CD14-positive monocyte (primary cell): ENCODE data around the gene KIF27. TPM values are rescaled to one million over a fixed set of nuclear protein-coding genes. Genes with fewer than 3 reads are reported as not detected.
A peak's percentile ranks its signal among the peaks of the same experiment; 100 is the strongest.

ENCODE experiments used
- DNase-seq, 3 donors: peaks; one replicate each; pipeline ENCODE4 v3.0.0-alpha.2; 2011 to 2022
- H2AFZ ChIP-seq: 2 replicates; pipeline ENCODE4 v1.6.0; 2012; ENCODE audit warnings: mild to moderate bottlenecking, low read depth, low read length, inconsistent platforms; ENCODE audit not compliant: insufficient read depth, poor library complexity, severe bottlenecking
- H3K27ac ChIP-seq, 2 donors: 1 replicate in 1 of 2; 2 replicates in 1 of 2; pipeline ENCODE4 v1.5.1; 2012 to 2013; ENCODE audit warnings: low read length in 2 of 2, control low read depth in 1 of 2, inconsistent platforms in 1 of 2, low read depth in 1 of 2, mild to moderate bottlenecking in 1 of 2
- H3K27me3 ChIP-seq, 2 donors: one replicate each; pipeline versions ENCODE4 v1.6.0 to v1.6.1; 2011 to 2013; ENCODE audit warnings: low read length in 2 of 2; ENCODE audit not compliant: control insufficient read depth in 2 of 2, insufficient read depth in 2 of 2
- H3K36me3 ChIP-seq, 2 donors: replicated peaks in 1 of 2; 1 replicate in 1 of 2; 2 replicates in 1 of 2; pipeline versions ENCODE4 v1.5.1 to v1.6.1; 2012 to 2013; ENCODE audit warnings: low read length in 2 of 2, control low read depth in 1 of 2, inconsistent platforms in 1 of 2, mild to moderate bottlenecking in 1 of 2; ENCODE audit not compliant: insufficient read depth in 2 of 2, control insufficient read depth in 1 of 2
- H3K4me1 ChIP-seq, 2 donors: 1 replicate in 1 of 2; 2 replicates in 1 of 2; pipeline versions ENCODE4 v1.5.1 to v1.6.1; 2012 to 2013; ENCODE audit warnings: low read length in 2 of 2, control low read depth in 1 of 2, inconsistent platforms in 1 of 2, mild to moderate bottlenecking in 1 of 2, moderate library complexity in 1 of 2; ENCODE audit not compliant: insufficient read depth in 2 of 2, control insufficient read depth in 1 of 2
- H3K4me2 ChIP-seq: replicated peaks from 2 replicates; pipeline ENCODE3; 2012; ENCODE audit warnings: low read length, moderate library complexity, mild to moderate bottlenecking; ENCODE audit not compliant: poor library complexity, severe bottlenecking; ENCODE audit errors: extremely low read depth
- H3K4me3 ChIP-seq, 3 experiments: fragments of 200-600 bp in 1 of 3; sonication (generic) in 1 of 3; replicated peaks in 1 of 3; 1 replicate in 2 of 3; 2 replicates in 1 of 3; pipeline ENCODE4 v1.5.1; 2011 to 2013; ENCODE audit warnings: low read length in 3 of 3, mild to moderate bottlenecking in 3 of 3, control low read depth in 2 of 3, low read depth in 2 of 3, inconsistent platforms in 1 of 3, moderate library complexity in 1 of 3
- H3K79me2 ChIP-seq: 2 replicates; pipeline ENCODE4 v1.6.0; 2012; ENCODE audit warnings: mild to moderate bottlenecking, control low read depth, inconsistent platforms, low read length, moderate library complexity; ENCODE audit not compliant: insufficient read depth
- H3K9ac ChIP-seq: 2 replicates; pipeline ENCODE4 v1.6.0; 2017; ENCODE audit warnings: low read length, mild to moderate bottlenecking; ENCODE audit not compliant: insufficient read depth, poor library complexity, severe bottlenecking
- H3K9me3 ChIP-seq, 2 donors: replicated peaks in 1 of 2; 1 replicate in 1 of 2; 2 replicates in 1 of 2; pipeline versions ENCODE4 v1.5.1 to v1.6.1; 2012 to 2013; ENCODE audit warnings: low read length in 2 of 2, control low read depth in 1 of 2; ENCODE audit not compliant: control insufficient read depth in 1 of 2, insufficient read depth in 1 of 2
- H4K20me1 ChIP-seq: 2 replicates; pipeline ENCODE4 v1.6.0; 2012; ENCODE audit warnings: mild to moderate bottlenecking, low read length, control low read depth, moderate library complexity; ENCODE audit not compliant: insufficient read depth
- H3K27ac Mint-ChIP-seq, 7 donors: one replicate each; pipeline ENCODE4 v1.8.0; 2020; ENCODE audit warnings: mild to moderate bottlenecking in 7 of 7, mixed read lengths in 7 of 7, moderate library complexity in 6 of 7, inconsistent platforms in 2 of 7
- H3K27me3 Mint-ChIP-seq, 3 donors: one replicate each; pipeline ENCODE4 v1.8.0; 2021 to 2022; ENCODE audit warnings: low read depth in 3 of 3, mild to moderate bottlenecking in 3 of 3, mixed read lengths in 3 of 3, moderate library complexity in 3 of 3, inconsistent platforms in 1 of 3
- H3K36me3 Mint-ChIP-seq, 2 donors: one replicate each; pipeline ENCODE4 v1.8.0; 2020; ENCODE audit warnings: mixed read lengths in 2 of 2, inconsistent platforms in 1 of 2, mild to moderate bottlenecking in 1 of 2
- H3K4me1 Mint-ChIP-seq: one replicate; pipeline ENCODE4 v1.8.0; 2020; ENCODE audit warnings: mild to moderate bottlenecking, mixed read lengths
- H3K4me3 Mint-ChIP-seq, 2 donors: one replicate each; pipeline ENCODE4 v1.8.0; 2020; ENCODE audit warnings: mild to moderate bottlenecking in 2 of 2, mixed read lengths in 2 of 2, moderate library complexity in 1 of 2
- H3K9me3 Mint-ChIP-seq, 7 donors: one replicate each; pipeline ENCODE4 v1.8.0; 2020 to 2022; ENCODE audit warnings: mixed read lengths in 7 of 7, mild to moderate bottlenecking in 6 of 7, moderate library complexity in 6 of 7, inconsistent platforms in 2 of 7
- WGBS: methylation state at CpG from one replicate; pipeline ENCODE4 v1.1.5; 2013; ENCODE audit warnings: missing lambda C conversion rate; ENCODE audit not compliant: insufficient coverage; 5-methylcytosine and 5-hydroxymethylcytosine counted together
- intact Hi-C, 2 donors: fragments of 100-400 bp; cut with micrococcal nuclease; formaldehyde crosslinking; loops; one replicate each; pipeline versions ENCODE4 v1.15.0 to v1.15.1; 2023
- polyA plus RNA-seq, 3 donors: library from polyadenylated mRNA; depleted of rRNA in 1 of 3; unstranded in 2 of 3; stranded (reverse) in 1 of 3; fragments of 300-500 nt in 2 of 3; fragments of >200 nt in 1 of 3; fragmentation: Illumina TruSeq in 2 of 3; gene quantifications; 1 replicate in 2 of 3; 2 replicates in 1 of 3; pipeline ENCODE4 v1.2.3, GENCODE V29; 2012 to 2021
- TF ChIP-seq, protein P1 (sequence below): fragments of 200-600 bp; IDR thresholded peaks from one replicate; pipeline ENCODE4 v1.8.0; 2022; ENCODE audit warnings: antibody characterized with exemption, mild to moderate bottlenecking

Gene KIF27
- polyA plus RNA-seq, 3 donors: 0.58 to 1.3 (median 1.1) TPM

DNA sequence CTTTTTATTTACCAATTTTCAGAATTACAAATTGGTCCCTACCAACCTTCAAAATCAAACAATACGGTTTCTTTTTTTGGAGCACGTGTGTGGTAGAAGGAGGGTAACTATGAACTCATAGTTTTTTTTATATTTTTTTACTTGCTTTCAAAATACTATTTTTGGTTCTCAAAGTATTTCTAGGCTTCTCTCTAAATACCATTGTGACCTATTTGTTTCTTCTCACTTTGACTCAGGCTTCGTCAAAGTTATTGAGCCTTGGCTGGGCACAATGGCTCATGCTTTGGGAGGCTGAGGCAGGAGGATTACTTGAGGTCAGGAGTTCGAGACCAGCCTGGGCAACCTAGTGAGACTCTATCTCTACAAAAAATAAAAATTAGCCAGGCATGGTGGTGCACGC is 11.6 kb upstream of the KIF27 start:
- Mint-ChIP-seq H3K9me3 (no peaks in the 10 kb centered on the region), H3K4me3 (no peak overlapping the region), H3K36me3 (peaks cover under 1 to 1% of the 10 kb centered on the region in 2 donors), H3K4me1 (peaks cover 57% of the 10 kb centered on the region), H3K27ac (peak overlapping the region in 4 of 7 donors; percentile 21 to 67 (median 52)), H3K27me3 (peaks cover 0 to 2% (median 1%) of the 10 kb centered on the region in 3 donors)
- intact Hi-C loops: no loop called here
- Histone ChIP-seq H3K9me3 (no peaks in the 10 kb centered on the region), H3K36me3 (no peaks in the 10 kb centered on the region), H3K9ac (no peak overlapping the region), H3K27me3 (no peaks in the 10 kb centered on the region), H3K79me2 (no peaks in the 10 kb centered on the region), H3K4me3 (no peak overlapping the region), H3K4me1 (peaks cover 54 to 63% of the 10 kb centered on the region in 2 donors), H4K20me1 (no peaks in the 10 kb centered on the region), H3K27ac (peak overlapping the region; percentile 15 to 45), H3K4me2 (no peak overlapping the region), H2AFZ (no peak overlapping the region)
- DNase-seq: no peak
- TF ChIP-seq, protein P1, sequence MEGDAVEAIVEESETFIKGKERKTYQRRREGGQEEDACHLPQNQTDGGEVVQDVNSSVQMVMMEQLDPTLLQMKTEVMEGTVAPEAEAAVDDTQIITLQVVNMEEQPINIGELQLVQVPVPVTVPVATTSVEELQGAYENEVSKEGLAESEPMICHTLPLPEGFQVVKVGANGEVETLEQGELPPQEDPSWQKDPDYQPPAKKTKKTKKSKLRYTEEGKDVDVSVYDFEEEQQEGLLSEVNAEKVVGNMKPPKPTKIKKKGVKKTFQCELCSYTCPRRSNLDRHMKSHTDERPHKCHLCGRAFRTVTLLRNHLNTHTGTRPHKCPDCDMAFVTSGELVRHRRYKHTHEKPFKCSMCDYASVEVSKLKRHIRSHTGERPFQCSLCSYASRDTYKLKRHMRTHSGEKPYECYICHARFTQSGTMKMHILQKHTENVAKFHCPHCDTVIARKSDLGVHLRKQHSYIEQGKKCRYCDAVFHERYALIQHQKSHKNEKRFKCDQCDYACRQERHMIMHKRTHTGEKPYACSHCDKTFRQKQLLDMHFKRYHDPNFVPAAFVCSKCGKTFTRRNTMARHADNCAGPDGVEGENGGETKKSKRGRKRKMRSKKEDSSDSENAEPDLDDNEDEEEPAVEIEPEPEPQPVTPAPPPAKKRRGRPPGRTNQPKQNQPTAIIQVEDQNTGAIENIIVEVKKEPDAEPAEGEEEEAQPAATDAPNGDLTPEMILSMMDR: no peak
- WGBS: no CpG with 5 or more reads among the region's 5 CpGs

DNA sequence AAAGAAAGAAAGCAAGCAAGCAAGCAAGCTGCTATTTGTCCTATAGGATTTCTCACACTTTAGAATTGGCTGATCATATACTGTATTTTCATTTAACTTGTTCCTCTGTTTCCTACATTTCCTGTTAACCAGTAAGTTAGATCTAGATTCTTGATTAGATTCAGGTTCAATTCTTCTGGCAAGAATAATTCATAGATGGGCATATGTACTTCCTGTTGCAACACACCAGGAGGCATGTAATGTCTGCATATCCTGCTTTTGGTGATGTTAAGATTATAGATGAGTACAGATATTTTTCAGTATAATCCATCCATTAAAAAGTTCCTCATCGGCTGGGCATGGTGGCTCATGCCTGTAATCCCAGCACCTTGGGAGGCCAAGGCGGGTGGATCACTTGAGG is 10.8 kb upstream of the KIF27 start:
- Mint-ChIP-seq H3K27me3 (peaks cover 1 to 3% (median 2%) of the 10 kb centered on the region in 3 donors), H3K9me3 (peaks cover 0 to 1% (median 0%) of the 10 kb centered on the region in 7 donors), H3K27ac (peak overlapping the region in 3 of 7 donors; percentile 35 to 78 (median 41)), H3K36me3 (no peaks in the 10 kb centered on the region), H3K4me3 (no peak overlapping the region), H3K4me1 (peaks cover 52% of the 10 kb centered on the region)
- Histone ChIP-seq H3K4me1 (peaks cover 51 to 55% of the 10 kb centered on the region in 2 donors), H3K36me3 (no peaks in the 10 kb centered on the region), H3K4me3 (no peak overlapping the region), H3K27ac (no peak overlapping the region), H4K20me1 (no peaks in the 10 kb centered on the region), H3K27me3 (no peaks in the 10 kb centered on the region), H3K9ac (no peak overlapping the region), H3K79me2 (no peaks in the 10 kb centered on the region), H3K4me2 (no peak overlapping the region), H2AFZ (no peak overlapping the region), H3K9me3 (no peaks in the 10 kb centered on the region)
- TF ChIP-seq, protein P1: no peak
- intact Hi-C loops: no loop called here
- DNase-seq: peak in 1 of 3 donors; percentile 20
- WGBS: no CpG with 5 or more reads among the region's 2 CpGs
